Astrocyte (in vitro differentiated cells and primary cell): ENCODE data around the gene ARFGEF2. TPM values are rescaled to one million over a fixed set of nuclear protein-coding genes. Genes with fewer than 3 reads are reported as not detected.

Source experiments
- DNase-seq: peaks from one replicate; pipeline ENCODE4 v3.0.0-alpha.2; 2010; ENCODE audit warnings: low read depth
- FAIRE-seq: peaks from 2 replicates; lab custom pipeline; 2011; peaks lifted over from hg19 to GRCh38; lab: Jason Lieb, UNC
- H2AFZ ChIP-seq: 2 replicates; pipeline ENCODE4 v1.6.0; 2012; ENCODE audit warnings: low read depth, low read length, inconsistent platforms
- H3K27ac ChIP-seq: 2 replicates; pipeline ENCODE4 v1.5.1; 2011; ENCODE audit warnings: low read depth, low read length, inconsistent platforms
- H3K27me3 ChIP-seq: 2 replicates; pipeline ENCODE4 v1.6.0; 2011; ENCODE audit warnings: low read length, inconsistent platforms; ENCODE audit not compliant: insufficient read depth
- H3K36me3 ChIP-seq: 2 replicates; pipeline ENCODE4 v1.5.1; 2011; ENCODE audit warnings: low read length, inconsistent platforms; ENCODE audit not compliant: insufficient read depth
- H3K4me1 ChIP-seq: 2 replicates; pipeline ENCODE4 v1.5.1; 2011; ENCODE audit warnings: low read length, inconsistent platforms; ENCODE audit not compliant: insufficient read depth
- H3K4me2 ChIP-seq: 2 replicates; pipeline ENCODE4 v1.6.0; 2012; ENCODE audit warnings: low read length, inconsistent platforms
- H3K4me3 ChIP-seq: 2 replicates; pipeline ENCODE4 v1.5.1; 2011; ENCODE audit warnings: low read depth, mild to moderate bottlenecking, low read length, inconsistent platforms; ENCODE audit not compliant: insufficient read depth
- H3K79me2 ChIP-seq: 2 replicates; pipeline ENCODE4 v1.6.0; 2012; ENCODE audit warnings: mild to moderate bottlenecking, low read length, inconsistent platforms; ENCODE audit not compliant: insufficient read depth
- H3K9ac ChIP-seq: 2 replicates; pipeline ENCODE4 v1.6.0; 2012; ENCODE audit warnings: mild to moderate bottlenecking, low read length, inconsistent platforms
- H3K9me3 ChIP-seq: 2 replicates; pipeline ENCODE4 v1.5.1; 2012; ENCODE audit warnings: low read depth, mild to moderate bottlenecking, low read length, inconsistent platforms; ENCODE audit not compliant: insufficient read depth
- H4K20me1 ChIP-seq: 2 replicates; pipeline ENCODE4 v1.6.0; 2012; ENCODE audit warnings: low read length, inconsistent platforms; ENCODE audit not compliant: insufficient read depth
- H3K27ac Mint-ChIP-seq: one replicate; pipeline ENCODE4 v1.8.0; 2021; ENCODE audit warnings: mild to moderate bottlenecking, mixed read lengths; ENCODE audit not compliant: unreplicated experiment
- H3K27me3 Mint-ChIP-seq: one replicate; pipeline ENCODE4 v1.8.0; 2021; ENCODE audit warnings: low read depth, mixed read lengths; ENCODE audit not compliant: unreplicated experiment
- H3K36me3 Mint-ChIP-seq: one replicate; pipeline ENCODE4 v1.8.0; 2021; ENCODE audit warnings: low read depth, mixed read lengths; ENCODE audit not compliant: unreplicated experiment
- H3K4me1 Mint-ChIP-seq: one replicate; pipeline ENCODE4 v1.8.0; 2021; ENCODE audit warnings: low read depth, mixed read lengths; ENCODE audit not compliant: unreplicated experiment
- H3K4me3 Mint-ChIP-seq: one replicate; pipeline ENCODE4 v1.8.0; 2021; ENCODE audit warnings: mild to moderate bottlenecking, moderate library complexity, mixed read lengths; ENCODE audit not compliant: unreplicated experiment
- H3K9me3 Mint-ChIP-seq: one replicate; pipeline ENCODE4 v1.8.0; 2021; ENCODE audit warnings: mild to moderate bottlenecking, mixed read lengths; ENCODE audit not compliant: unreplicated experiment
- EZH2 ChIP-seq: IDR thresholded peaks from 2 replicates; pipeline ENCODE4 v1.6.1; 2012; ENCODE audit warnings: mild to moderate bottlenecking, low read length, inconsistent platforms; ENCODE audit not compliant: insufficient read depth
- total RNA-seq: library from RNA; stranded (reverse); gene quantifications from 2 replicates; pipeline ENCODE4 v1.2.1, GENCODE V29; 2021
- TF ChIP-seq, protein P1 (sequence below): IDR thresholded peaks from 2 replicates; pipeline ENCODE4 v1.5.1; 2011; ENCODE audit warnings: low read depth, mild to moderate bottlenecking, inconsistent platforms, low read length, moderate library complexity; ENCODE audit not compliant: insufficient read depth

The ARFGEF2 gene
- total RNA-seq, 1 donor from 2014 or later, result 28.2 TPM

DNA sequence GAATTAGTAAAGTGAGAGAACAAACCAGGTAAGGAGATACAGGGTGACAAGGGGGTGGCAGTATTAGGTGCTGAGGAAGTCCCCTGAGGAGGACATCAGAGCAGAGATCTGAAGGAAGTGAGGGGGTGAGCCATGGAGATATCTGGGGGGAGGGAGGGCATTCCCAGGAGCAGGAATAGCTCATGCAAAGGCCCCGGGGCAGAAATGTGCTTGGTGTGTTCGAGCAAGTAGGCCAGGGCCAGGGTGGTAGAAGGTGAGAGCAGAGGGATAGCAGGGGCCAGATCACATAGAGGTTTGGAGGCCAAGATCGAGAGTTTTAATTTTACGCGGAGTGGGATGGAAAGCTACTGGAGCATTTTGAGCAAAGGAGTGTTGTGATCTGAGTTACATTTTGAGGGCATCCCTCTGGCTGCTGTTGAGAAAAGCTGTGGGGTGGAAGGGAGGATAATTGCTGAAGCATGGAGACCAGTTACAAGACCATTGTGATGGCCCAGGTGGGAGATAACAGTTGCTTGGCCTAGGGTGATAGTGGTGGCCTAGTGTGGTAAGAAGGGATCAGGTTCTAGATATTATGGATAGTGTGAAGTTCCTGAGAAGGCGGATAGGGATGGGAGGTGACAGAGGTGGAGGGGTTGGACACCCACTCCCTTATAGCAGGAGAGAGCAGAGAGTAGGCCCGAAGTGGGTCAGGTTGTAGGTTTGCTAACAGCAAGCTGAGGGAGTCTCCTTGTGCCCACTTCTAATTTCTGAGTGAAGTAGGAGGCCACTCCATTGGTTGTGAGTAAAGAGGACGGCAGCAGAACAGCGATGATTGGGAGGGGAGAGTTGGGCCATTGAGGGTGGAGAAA is 10.2 kb downstream of the ARFGEF2 start:
- H3K27me3 ChIP-seq, result no peaks in the 10 kb centered on the region
- no peak overlapping the region for H2AFZ ChIP-seq
- peak overlapping the region; percentile 68 for H3K4me2 ChIP-seq
- Mint-ChIP-seq H3K27ac (no peak overlapping the region), H3K27me3 (no peaks in the 10 kb centered on the region), H3K4me1 (peaks cover 13% of the 10 kb centered on the region), H3K9me3 (no peaks in the 10 kb centered on the region), H3K4me3 (no peak overlapping the region), H3K36me3 (peaks cover 5% of the 10 kb centered on the region)
- H3K79me2 ChIP-seq, result peaks cover 69% of the 10 kb centered on the region
- H3K4me3 ChIP-seq, result no peak overlapping the region
- no peak overlapping the region for H3K27ac ChIP-seq
- H3K9ac ChIP-seq, result no peak overlapping the region
- FAIRE-seq (no peak), DNase-seq (no peak)
- H3K4me1 ChIP-seq, result peaks cover 30% of the 10 kb centered on the region
- no peaks in the 10 kb centered on the region for H3K36me3 ChIP-seq
- H4K20me1 ChIP-seq, result peaks cover 61% of the 10 kb centered on the region
- TF ChIP-seq, protein P1, sequence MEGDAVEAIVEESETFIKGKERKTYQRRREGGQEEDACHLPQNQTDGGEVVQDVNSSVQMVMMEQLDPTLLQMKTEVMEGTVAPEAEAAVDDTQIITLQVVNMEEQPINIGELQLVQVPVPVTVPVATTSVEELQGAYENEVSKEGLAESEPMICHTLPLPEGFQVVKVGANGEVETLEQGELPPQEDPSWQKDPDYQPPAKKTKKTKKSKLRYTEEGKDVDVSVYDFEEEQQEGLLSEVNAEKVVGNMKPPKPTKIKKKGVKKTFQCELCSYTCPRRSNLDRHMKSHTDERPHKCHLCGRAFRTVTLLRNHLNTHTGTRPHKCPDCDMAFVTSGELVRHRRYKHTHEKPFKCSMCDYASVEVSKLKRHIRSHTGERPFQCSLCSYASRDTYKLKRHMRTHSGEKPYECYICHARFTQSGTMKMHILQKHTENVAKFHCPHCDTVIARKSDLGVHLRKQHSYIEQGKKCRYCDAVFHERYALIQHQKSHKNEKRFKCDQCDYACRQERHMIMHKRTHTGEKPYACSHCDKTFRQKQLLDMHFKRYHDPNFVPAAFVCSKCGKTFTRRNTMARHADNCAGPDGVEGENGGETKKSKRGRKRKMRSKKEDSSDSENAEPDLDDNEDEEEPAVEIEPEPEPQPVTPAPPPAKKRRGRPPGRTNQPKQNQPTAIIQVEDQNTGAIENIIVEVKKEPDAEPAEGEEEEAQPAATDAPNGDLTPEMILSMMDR, result no peak
- no peak for TF ChIP-seq EZH2
- no peaks in the 10 kb centered on the region for H3K9me3 ChIP-seq

DNA sequence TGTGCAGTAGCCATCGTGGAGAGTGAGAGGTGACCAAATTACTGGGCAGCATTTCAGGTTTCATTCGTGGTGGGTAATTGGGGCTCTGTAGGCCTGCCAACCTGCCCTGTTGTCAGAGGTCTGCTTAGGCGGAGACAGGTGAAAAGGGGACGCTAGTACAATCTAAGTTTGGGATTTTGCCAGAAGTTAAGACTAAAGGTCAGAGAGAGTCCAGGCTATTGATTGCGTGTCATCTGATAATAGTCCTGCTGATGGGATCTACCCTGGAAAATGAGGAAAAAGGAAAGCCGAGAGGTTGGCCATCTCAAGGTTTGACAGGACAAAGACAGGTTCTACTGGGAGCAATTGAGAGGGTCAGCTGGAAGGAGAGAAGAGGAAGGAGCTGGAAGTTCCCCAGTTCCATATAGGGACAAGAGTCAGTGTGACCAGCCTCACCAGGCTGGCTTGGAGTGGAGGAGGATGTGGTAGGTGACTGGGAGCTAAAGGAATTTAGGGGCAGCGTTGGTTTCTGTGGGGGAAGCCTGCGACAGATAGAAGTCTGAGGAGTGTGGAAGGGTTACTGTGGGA is 10.9 kb downstream of the ARFGEF2 start:
- no peak overlapping the region for H3K9ac ChIP-seq
- DNase-seq (peak; percentile 43), FAIRE-seq (no peak)
- H3K4me1 ChIP-seq, result peaks cover 28% of the 10 kb centered on the region
- peak overlapping the region; percentile 68 for H3K4me2 ChIP-seq
- Mint-ChIP-seq H3K9me3 (no peaks in the 10 kb centered on the region), H3K36me3 (peaks cover 5% of the 10 kb centered on the region), H3K4me3 (no peak overlapping the region), H3K27me3 (no peaks in the 10 kb centered on the region), H3K4me1 (peaks cover 14% of the 10 kb centered on the region), H3K27ac (no peak overlapping the region)
- no peaks in the 10 kb centered on the region for H3K9me3 ChIP-seq
- H4K20me1 ChIP-seq, result peaks cover 65% of the 10 kb centered on the region
- no peak overlapping the region for H2AFZ ChIP-seq
- H3K27me3 ChIP-seq, result no peaks in the 10 kb centered on the region
- no peak for TF ChIP-seq EZH2
- TF ChIP-seq, protein P1, result no peak
- no peaks in the 10 kb centered on the region for H3K36me3 ChIP-seq
- H3K4me3 ChIP-seq, result no peak overlapping the region
- no peak overlapping the region for H3K27ac ChIP-seq
- peaks cover 69% of the 10 kb centered on the region for H3K79me2 ChIP-seq
